ENCODE data around the gene CPN1.

CPN1 gene

DNA sequence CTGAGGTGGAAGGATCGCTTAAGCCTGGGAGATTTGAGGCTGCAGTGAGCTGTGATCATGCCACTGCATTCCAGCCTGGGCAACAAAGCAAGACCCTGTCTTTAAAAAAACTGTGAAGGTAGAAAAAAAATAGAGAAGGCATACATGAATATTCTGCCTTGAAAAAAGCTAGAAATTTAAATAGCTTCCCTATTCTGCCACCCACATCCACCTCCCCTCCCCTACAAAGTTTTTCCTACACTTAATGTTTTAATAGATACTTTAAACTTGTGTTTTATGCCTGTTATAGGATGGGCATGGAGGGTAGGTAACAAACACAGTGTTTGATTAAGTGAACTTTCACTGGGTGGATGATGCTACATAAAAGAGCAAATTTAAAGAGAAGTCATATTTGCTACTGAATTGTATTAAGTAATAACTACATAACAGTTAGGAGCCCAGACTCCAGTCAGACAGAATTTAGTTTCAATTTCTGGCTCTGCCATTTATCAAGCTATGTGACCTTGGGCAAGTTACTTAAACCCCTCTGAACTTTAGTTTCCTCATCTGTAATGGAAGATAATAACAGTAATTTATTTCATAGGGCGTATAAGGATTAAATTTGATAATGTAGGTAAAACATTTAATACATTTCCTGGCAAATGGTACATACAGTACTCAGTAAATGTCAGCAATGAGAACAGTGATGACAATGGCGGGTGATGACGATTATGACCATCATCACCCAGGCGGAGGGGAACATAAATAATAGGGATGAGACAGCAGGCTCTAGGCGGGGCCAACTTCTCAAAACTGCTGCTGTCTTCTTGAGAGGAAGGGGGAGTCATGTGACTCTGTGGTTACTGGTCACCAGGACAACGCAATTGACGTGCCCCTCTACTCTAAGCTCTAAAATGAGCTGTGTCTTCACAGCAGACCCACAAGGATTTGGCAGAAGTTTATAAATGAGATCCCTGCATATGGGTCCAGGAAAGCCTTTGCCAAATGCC lies 87.7 kb downstream of the CPN1 start:
- peak; percentile 91 for DNase-seq (ENCODE audit: low read depth)

More for the DNA sequence above, 87.7 kb downstream of the CPN1 start:
- no peak overlapping the region for H3K4me3 ChIP-seq (ENCODE audit: low read depth, low read length)
- TF ChIP-seq POLR2A (IDR thresholded peaks at IDR 0.05; ENCODE audit: extremely low read depth, insufficient read length) (no peak), CTCF (IDR thresholded peaks at IDR 0.05; ENCODE audit: low read depth, low read length) (no peak), MYC (IDR thresholded peaks at IDR 0.05; ENCODE audit: low read depth, low read length) (no peak)
- TF ChIP-seq, protein P1, sequence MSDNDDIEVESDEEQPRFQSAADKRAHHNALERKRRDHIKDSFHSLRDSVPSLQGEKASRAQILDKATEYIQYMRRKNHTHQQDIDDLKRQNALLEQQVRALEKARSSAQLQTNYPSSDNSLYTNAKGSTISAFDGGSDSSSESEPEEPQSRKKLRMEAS (IDR thresholded peaks at IDR 0.05; ENCODE audit: low read depth, low read length), result peak; percentile 76

Data from NB4 (cell line).